ENCODE measurements around the gene TM2D1.
"Not testable (repeated sequence)": the region's sequence is repeated elsewhere in the genome, so short reads cannot be mapped to it uniquely, and the experiment has no call there.

TM2D1 gene

GRCh38 chr1:61718996-61719663, 5.8 kb downstream of the TM2D1 start:
- not testable (repeated sequence) for DNase-seq

- no peak for DNase-seq
Observed at GRCh38 chr1:61711969-61712368, 13.0 kb downstream of the TM2D1 start.

GRCh38 chr1:61711257-61711656, 13.7 kb downstream of the TM2D1 start:
- DNase-seq: not testable (repeated sequence)

GRCh38 chr1:61709908-61710289, 15.0 kb downstream of the TM2D1 start:
- no peak for DNase-seq

- DNase-seq: no peak
Observed at GRCh38 chr1:61708953-61709907, 15.7 kb downstream of the TM2D1 start.

GRCh38 chr1:61699911-61700851, 24.8 kb downstream of the TM2D1 start:
- DNase-seq: no peak

- no peak for DNase-seq
Observed at GRCh38 chr1:61692155-61692800, 32.7 kb downstream of the TM2D1 start.

- no peak for DNase-seq
Observed at GRCh38 chr1:61687901-61688300, 37.0 kb downstream of the TM2D1 start.

- DNase-seq: no peak
Observed at GRCh38 chr1:61682891-61683290, 42.0 kb downstream of the TM2D1 start.

- peak in 1 of 51 donors; percentile 3 for DNase-seq
Observed at GRCh38 chr1:61680500-61680899, 44.4 kb downstream of the TM2D1 start.

GRCh38 chr1:61676881-61677280, 48.1 kb downstream of the TM2D1 start:
- not testable (repeated sequence) for DNase-seq

- DNase-seq: no peak
Observed at GRCh38 chr1:61674221-61674620, 50.7 kb downstream of the TM2D1 start.

- DNase-seq: no peak
Observed at GRCh38 chr1:61672376-61672775, 52.6 kb downstream of the TM2D1 start.

- no peak for DNase-seq
Observed at GRCh38 chr1:61670445-61670844, 54.5 kb downstream of the TM2D1 start.

- DNase-seq: no peak
Observed at GRCh38 chr1:61670016-61670415, 54.9 kb downstream of the TM2D1 start.

GRCh38 chr1:61659061-61659460, 65.9 kb downstream of the TM2D1 start:
- DNase-seq: no peak

GRCh38 chr1:61655453-61655852, 69.5 kb downstream of the TM2D1 start:
- no peak for DNase-seq

- DNase-seq: no peak
Observed at GRCh38 chr1:61654067-61654466, 70.9 kb downstream of the TM2D1 start.

- no peak for DNase-seq
Observed at GRCh38 chr1:61648983-61649742, 75.8 kb downstream of the TM2D1 start.

GRCh38 chr1:61647142-61647541, 77.8 kb downstream of the TM2D1 start:
- no peak for DNase-seq
